HG03066 (cell line): ENCODE results near the gene HADHA.
"Not testable (repeated sequence)": the region's sequence is repeated elsewhere in the genome, so short reads cannot be mapped to it uniquely, and the experiment has no call there.

Experiments
- ATAC-seq: cut with Tn5 transposase; IDR thresholded peaks from one replicate; pipeline ENCODE4 v1.9.1; 2021; ENCODE audit warnings: low read depth; ENCODE audit not compliant: unreplicated experiment

HADHA gene

DNA sequence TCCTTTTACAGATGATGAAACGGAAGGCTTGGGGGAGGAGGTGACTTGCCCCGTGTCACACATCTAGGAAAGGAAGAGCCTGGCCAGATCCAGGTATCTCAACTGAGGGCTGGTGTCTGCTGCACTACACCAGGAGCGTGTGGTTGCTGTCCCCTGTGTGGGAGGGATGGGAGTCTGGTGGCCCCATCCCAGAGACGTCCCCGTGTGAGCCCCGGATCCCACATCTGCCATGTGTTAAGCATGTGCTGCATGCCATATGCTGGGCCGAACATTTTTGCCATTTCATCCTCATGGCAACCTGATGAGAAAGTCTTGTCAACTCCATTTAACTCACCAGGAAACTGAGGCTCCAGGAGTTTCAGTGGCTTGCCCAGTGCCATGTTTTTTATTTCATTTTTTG, 67.3 kb downstream of the HADHA start:
- ATAC-seq: no peak

- ATAC-seq: no peak
Observed at GRCh38 chr2:26176279-26176615, 68.2 kb downstream of the HADHA start.

- ATAC-seq: no peak
Observed at GRCh38 chr2:26175466-26176278, 68.8 kb downstream of the HADHA start.

DNA sequence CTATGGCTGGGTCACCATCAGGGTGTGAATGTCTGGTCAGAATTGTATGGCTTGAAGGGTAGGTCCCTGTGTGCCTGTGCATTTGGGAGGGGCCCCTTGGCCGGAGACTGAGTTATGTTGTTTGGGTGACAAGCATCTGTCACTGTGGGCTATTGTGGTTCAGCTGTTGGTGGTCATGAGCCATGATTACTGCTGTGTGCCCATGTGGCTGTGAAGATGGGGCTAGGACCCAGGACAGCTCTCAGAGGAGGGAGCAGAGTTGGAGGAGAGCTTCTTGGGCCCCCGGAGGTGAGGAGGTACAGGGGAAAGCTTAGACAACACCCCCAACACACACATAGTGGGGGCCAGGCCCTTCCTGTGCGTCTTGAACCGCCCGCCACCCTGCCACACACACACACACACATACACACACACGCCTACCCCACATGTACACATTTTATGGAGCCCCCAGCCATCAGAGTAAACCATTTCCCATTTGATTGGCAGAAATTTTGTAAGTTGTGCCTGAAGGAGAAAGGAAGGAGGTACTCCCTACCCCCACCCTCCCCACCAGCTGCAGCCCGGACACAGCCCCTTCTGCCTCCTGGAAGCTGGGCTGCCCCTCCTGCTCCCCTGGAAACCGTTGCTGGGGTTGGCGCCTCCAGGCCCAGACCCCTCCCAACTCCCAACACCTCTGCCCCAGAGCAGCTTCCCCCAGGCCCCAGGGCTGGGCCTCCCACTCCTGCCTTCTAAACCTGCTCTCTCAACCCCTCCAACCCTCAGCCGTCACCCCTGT, 69.6 kb downstream of the HADHA start:
- no peak for ATAC-seq

- ATAC-seq: no peak
Observed at GRCh38 chr2:26173776-26174482, 70.5 kb downstream of the HADHA start.

- ATAC-seq: no peak
Observed at GRCh38 chr2:26172871-26173775, 71.3 kb downstream of the HADHA start, which contains the start of gene GAREM2. GAREM2 (plus strand) TSS chr2:26173088; CDS start chr2:26173221, 133 bp downstream.

GRCh38 chr2:26172189-26172870, 72.1 kb downstream of the HADHA start:
- no peak for ATAC-seq

GRCh38 chr2:26170795-26171194, 73.6 kb downstream of the HADHA start:
- no peak for ATAC-seq

DNA sequence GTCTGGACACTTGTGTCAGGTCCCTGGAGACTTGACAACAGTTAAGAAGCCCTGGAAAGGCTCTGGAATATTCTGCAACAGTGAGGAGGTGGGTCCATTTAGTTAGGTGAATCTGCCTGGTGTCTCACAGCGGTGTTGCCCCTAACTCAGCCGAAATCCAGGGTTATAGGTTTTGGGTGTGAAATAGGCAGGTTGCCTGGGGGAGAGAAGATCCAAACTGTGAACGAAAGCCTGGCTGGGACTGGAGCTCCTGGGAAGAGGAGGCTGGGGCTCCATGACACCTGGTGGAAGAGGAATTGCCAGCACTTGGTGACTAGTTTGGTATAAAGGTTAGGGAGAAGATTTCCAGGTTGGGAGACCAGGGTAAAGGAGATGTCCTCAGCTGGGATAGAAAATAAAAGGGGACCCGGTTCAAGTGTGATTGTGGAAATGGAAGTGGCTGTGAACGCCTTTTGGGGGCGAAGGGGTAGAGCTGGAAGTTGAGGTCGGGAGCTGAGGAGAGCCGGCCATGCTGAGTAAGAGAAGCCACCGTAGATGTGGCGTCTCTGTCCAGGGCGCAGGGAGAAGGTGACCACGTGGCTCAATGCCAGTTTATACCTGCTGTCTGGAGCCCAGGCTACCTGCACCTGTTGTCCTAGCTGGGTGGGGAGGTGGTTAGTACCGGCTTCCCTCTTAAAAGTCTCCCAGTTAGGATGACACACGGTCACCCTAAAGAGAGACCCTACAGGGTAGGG, 74.6 kb downstream of the HADHA start:
- ATAC-seq: no peak

DNA sequence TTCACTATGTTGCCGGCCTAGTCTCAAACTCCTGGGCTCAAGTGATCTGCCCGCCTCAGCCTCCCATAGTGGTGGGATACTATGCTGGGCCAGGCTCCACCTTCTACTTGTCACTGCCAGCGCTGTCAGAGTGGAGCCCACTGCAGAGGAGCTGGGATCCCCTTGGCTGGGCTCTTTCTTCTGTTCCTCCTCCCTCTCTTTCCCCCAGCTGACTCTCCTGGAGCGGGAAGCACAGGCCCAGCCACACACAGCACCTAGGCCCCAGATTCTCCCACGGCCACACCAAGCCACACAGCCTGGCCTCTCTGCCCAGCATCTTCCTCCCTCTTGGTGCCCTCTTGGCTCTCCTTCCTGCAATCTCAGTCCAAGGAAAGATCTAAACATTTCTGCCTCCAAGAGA, 75.2 kb downstream of the HADHA start:
- ATAC-seq: no peak

DNA sequence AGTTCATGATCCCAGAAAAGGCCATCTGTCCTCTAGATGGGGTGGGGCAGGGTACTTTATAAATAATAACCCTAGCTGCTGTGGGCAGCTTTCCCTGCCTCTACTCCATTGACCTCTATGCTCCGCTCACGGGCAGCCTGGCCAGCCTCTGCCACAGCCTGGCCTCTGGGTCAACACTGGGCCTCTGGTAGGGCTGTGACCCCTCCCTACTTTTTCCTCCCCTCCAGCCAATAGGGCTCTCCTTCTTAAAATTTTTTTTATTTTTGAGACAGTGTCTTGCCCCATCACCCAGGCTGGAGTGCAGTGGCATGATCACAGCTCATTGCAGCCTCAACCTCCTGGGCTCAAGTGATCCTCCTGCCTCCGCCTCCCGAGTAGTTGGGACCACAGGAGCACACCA, 75.6 kb downstream of the HADHA start:
- no peak for ATAC-seq

DNA sequence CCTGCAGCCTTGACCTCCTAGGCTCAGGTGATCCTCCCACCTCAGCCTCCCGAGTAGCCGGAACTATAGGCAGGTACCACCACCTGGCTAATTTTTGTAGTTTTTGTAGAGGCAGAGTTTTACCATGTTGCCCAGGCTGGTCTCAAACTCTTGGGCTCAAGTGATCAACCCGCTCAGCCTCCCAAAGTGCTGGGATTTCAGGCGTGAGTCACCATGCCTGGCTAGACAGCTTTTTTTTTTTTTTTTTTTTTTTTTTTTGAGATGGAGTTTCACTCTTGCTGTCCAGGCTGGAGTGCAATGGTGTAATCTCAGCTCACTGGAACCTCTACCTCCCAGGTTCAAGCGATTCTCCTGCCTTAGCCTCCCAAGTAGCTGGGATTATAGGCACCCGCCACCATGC, 77.9 kb downstream of the HADHA start:
- ATAC-seq: not testable (repeated sequence)

GRCh38 chr2:26165403-26165802, 79.0 kb downstream of the HADHA start:
- no peak for ATAC-seq

GRCh38 chr2:26164641-26165211, 79.7 kb downstream of the HADHA start:
- ATAC-seq: no peak

DNA sequence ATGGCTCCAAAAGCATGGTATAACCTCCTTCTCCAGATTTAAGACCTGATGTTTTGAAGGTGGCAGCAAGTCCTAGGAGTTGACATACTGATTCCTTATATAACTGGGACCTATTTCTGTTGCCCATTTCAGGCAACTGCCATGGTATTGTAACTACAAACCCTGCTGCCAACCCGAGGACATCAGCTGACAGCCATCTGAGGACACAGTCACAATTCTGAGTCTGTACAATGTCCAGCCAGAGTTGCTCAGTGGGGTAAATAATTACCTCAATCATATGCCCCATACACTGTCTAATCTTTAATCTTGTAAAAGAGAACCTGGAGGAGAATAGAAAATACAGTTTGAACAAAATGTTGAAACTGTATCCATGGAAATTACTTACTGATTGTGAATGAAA, 80.2 kb downstream of the HADHA start:
- ATAC-seq: no peak

GRCh38 chr2:26162963-26163362, 81.5 kb downstream of the HADHA start:
- ATAC-seq: no peak

- ATAC-seq: no peak
Observed at GRCh38 chr2:26161926-26162325, 82.5 kb downstream of the HADHA start.

DNA sequence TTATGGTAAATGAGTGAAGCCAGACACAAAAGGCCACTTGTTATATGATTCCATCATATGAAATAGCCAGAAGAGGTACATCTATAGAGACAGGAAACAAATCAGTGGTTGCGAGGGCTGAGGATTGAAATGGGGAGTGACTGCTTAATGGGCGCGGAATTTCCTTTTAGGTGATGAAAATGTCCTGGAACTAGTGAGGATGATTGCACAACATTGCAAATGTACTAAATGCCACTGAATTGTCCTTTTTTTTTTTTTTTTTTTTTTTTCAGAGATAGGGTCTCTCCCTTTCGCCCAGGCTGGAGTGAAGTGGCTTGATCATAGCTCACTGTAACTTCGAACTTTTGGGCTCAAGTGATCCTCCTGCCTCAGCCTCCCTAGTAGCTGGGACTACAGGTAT, 86.9 kb downstream of the HADHA start:
- ATAC-seq: no peak

- ATAC-seq: no peak
Observed at GRCh38 chr2:26150243-26150642, 94.2 kb downstream of the HADHA start.
